Measurements from ENCODE around the gene RNLS.

The RNLS gene

GRCh38 chr10:88319960-88320517, 263.1 kb downstream of the RNLS start:
- TF ChIP-seq FOXP2 (optimal IDR thresholded peaks at IDR 0.05; ENCODE audit: borderline replicate concordance, extremely low read depth, extremely low read length, insufficient read depth) (no peak), REST (IDR thresholded peaks at IDR 0.05; ENCODE audit: insufficient read depth in 1 of 2, low read depth in 2 of 2, low read length in 2 of 2) (no peak), TAF1 (IDR thresholded peaks at IDR 0.05; ENCODE audit: borderline replicate concordance, insufficient read depth, low read length) (no peak), SIN3A (IDR thresholded peaks at IDR 0.05; ENCODE audit: borderline replicate concordance, insufficient read depth, low read length) (no peak), POLR2AphosphoS5 (IDR thresholded peaks at IDR 0.05; ENCODE audit: low read depth, low read length) (no peak)

GRCh38 chr10:88318803-88319202, 264.3 kb downstream of the RNLS start:
- no peak for TF ChIP-seq POLR2AphosphoS5 (IDR thresholded peaks at IDR 0.05; ENCODE audit: low read depth, low read length)
- TF ChIP-seq REST (IDR thresholded peaks at IDR 0.05; ENCODE audit: insufficient read depth in 1 of 2, low read depth in 2 of 2, low read length in 2 of 2) = no peak
- TF ChIP-seq TAF1 (IDR thresholded peaks at IDR 0.05; ENCODE audit: borderline replicate concordance, insufficient read depth, low read length) = no peak
- TF ChIP-seq FOXP2 (optimal IDR thresholded peaks at IDR 0.05; ENCODE audit: borderline replicate concordance, extremely low read depth, extremely low read length, insufficient read depth) = no peak
- no peak for TF ChIP-seq SIN3A (IDR thresholded peaks at IDR 0.05; ENCODE audit: borderline replicate concordance, insufficient read depth, low read length)

- TF ChIP-seq REST (IDR thresholded peaks at IDR 0.05; ENCODE audit: insufficient read depth in 1 of 2, low read depth in 2 of 2, low read length in 2 of 2) (no peak), SIN3A (IDR thresholded peaks at IDR 0.05; ENCODE audit: borderline replicate concordance, insufficient read depth, low read length) (no peak), FOXP2 (optimal IDR thresholded peaks at IDR 0.05; ENCODE audit: borderline replicate concordance, extremely low read depth, extremely low read length, insufficient read depth) (no peak), TAF1 (IDR thresholded peaks at IDR 0.05; ENCODE audit: borderline replicate concordance, insufficient read depth, low read length) (no peak), POLR2AphosphoS5 (IDR thresholded peaks at IDR 0.05; ENCODE audit: low read depth, low read length) (no peak)
These were observed 266.0 kb downstream of the RNLS start for GRCh38 chr10:88317099-88317498.

GRCh38 chr10:88316292-88316861, 266.7 kb downstream of the RNLS start:
- TF ChIP-seq REST (IDR thresholded peaks at IDR 0.05; ENCODE audit: insufficient read depth in 1 of 2, low read depth in 2 of 2, low read length in 2 of 2) = no peak
- no peak for TF ChIP-seq FOXP2 (optimal IDR thresholded peaks at IDR 0.05; ENCODE audit: borderline replicate concordance, extremely low read depth, extremely low read length, insufficient read depth)
- no peak for TF ChIP-seq SIN3A (IDR thresholded peaks at IDR 0.05; ENCODE audit: borderline replicate concordance, insufficient read depth, low read length)
- no peak for TF ChIP-seq POLR2AphosphoS5 (IDR thresholded peaks at IDR 0.05; ENCODE audit: low read depth, low read length)
- no peak for TF ChIP-seq TAF1 (IDR thresholded peaks at IDR 0.05; ENCODE audit: borderline replicate concordance, insufficient read depth, low read length)

Measured in PFSK-1 (cell line).